Measurements from ENCODE around the gene CD79B. TPM values are rescaled to one million over a fixed set of nuclear protein-coding genes. Genes with fewer than 3 reads are reported as not detected.
"Not testable (repeated sequence)": the region's sequence is repeated elsewhere in the genome, so short reads cannot be mapped to it uniquely, and the experiment has no call there.

CD79B gene
- total RNA-seq, 1 donor from 2014 or later, result 4.7 TPM

- H3K4me1 ChIP-seq; ATAC-seq; intact Hi-C loops (cut with DNase I); H3K4me3 ChIP-seq; H3K27ac ChIP-seq; DNase-seq; H3K9me3 ChIP-seq; H3K36me3 ChIP-seq; H3K27me3 ChIP-seq (ENCODE audit: low read depth): not testable (repeated sequence)
Observed at GRCh38 chr17:63904796-63905195, 27.3 kb downstream of the CD79B start.

- ATAC-seq, result peak; percentile 43 to 51
- H3K4me1 ChIP-seq; H3K27ac ChIP-seq; H3K36me3 ChIP-seq; H3K4me3 ChIP-seq; H3K9me3 ChIP-seq; DNase-seq; H3K27me3 ChIP-seq (ENCODE audit: low read depth); intact Hi-C loops (cut with DNase I): not testable (repeated sequence)
- peak; percentile 38 for TF ChIP-seq CTCF (IDR thresholded peaks at IDR 0.05)
Observed at GRCh38 chr17:63903787-63904201, 28.3 kb downstream of the CD79B start.

- intact Hi-C loops (cut with DNase I); H3K27ac ChIP-seq; ATAC-seq; H3K36me3 ChIP-seq; H3K27me3 ChIP-seq (ENCODE audit: low read depth); DNase-seq; H3K9me3 ChIP-seq; H3K4me1 ChIP-seq; H3K4me3 ChIP-seq: not testable (repeated sequence)
Observed at GRCh38 chr17:63901971-63902370, 30.2 kb downstream of the CD79B start.

- H3K36me3 ChIP-seq; H3K4me3 ChIP-seq; H3K9me3 ChIP-seq; intact Hi-C loops (cut with DNase I); H3K27me3 ChIP-seq (ENCODE audit: low read depth); ATAC-seq; H3K4me1 ChIP-seq; DNase-seq; H3K27ac ChIP-seq: not testable (repeated sequence)
Observed at GRCh38 chr17:63898899-63899798, 33.0 kb downstream of the CD79B start.

- intact Hi-C loops (cut with DNase I); H3K4me3 ChIP-seq; H3K4me1 ChIP-seq; H3K27me3 ChIP-seq (ENCODE audit: low read depth); DNase-seq; H3K36me3 ChIP-seq; H3K9me3 ChIP-seq; ATAC-seq; H3K27ac ChIP-seq: not testable (repeated sequence)
Observed at GRCh38 chr17:63896524-63897354, 35.4 kb downstream of the CD79B start, which contains the start of gene CSH1. Gene CSH1 (minus strand): TSS chr17:63896574. CDS start chr17:63896511, 63 bp downstream.

- H3K9me3 ChIP-seq; intact Hi-C loops (cut with DNase I); H3K4me1 ChIP-seq; H3K27ac ChIP-seq; H3K27me3 ChIP-seq (ENCODE audit: low read depth); DNase-seq; H3K36me3 ChIP-seq; H3K4me3 ChIP-seq; ATAC-seq: not testable (repeated sequence)
Observed at GRCh38 chr17:63894821-63895220, 37.3 kb downstream of the CD79B start.

- H3K9me3 ChIP-seq; H3K27me3 ChIP-seq (ENCODE audit: low read depth); H3K27ac ChIP-seq; H3K4me3 ChIP-seq; intact Hi-C loops (cut with DNase I); DNase-seq; ATAC-seq; H3K4me1 ChIP-seq; H3K36me3 ChIP-seq: not testable (repeated sequence)
Observed at GRCh38 chr17:63894021-63894420, 38.1 kb downstream of the CD79B start.

GRCh38 chr17:63892316-63893037, 39.7 kb downstream of the CD79B start:
- H3K4me1 ChIP-seq; H3K27me3 ChIP-seq (ENCODE audit: low read depth); DNase-seq; ATAC-seq; H3K9me3 ChIP-seq; intact Hi-C loops (cut with DNase I); H3K27ac ChIP-seq; H3K36me3 ChIP-seq; H3K4me3 ChIP-seq: not testable (repeated sequence)
